ENCODE results near the gene MYO5C. TPM values are rescaled to one million over a fixed set of nuclear protein-coding genes. Genes with fewer than 3 reads are reported as not detected.

Gene MYO5C
- total and polyA plus RNA-seq, 2 donors from 2014 or later, result 4.6 to 41.6 TPM

DNA sequence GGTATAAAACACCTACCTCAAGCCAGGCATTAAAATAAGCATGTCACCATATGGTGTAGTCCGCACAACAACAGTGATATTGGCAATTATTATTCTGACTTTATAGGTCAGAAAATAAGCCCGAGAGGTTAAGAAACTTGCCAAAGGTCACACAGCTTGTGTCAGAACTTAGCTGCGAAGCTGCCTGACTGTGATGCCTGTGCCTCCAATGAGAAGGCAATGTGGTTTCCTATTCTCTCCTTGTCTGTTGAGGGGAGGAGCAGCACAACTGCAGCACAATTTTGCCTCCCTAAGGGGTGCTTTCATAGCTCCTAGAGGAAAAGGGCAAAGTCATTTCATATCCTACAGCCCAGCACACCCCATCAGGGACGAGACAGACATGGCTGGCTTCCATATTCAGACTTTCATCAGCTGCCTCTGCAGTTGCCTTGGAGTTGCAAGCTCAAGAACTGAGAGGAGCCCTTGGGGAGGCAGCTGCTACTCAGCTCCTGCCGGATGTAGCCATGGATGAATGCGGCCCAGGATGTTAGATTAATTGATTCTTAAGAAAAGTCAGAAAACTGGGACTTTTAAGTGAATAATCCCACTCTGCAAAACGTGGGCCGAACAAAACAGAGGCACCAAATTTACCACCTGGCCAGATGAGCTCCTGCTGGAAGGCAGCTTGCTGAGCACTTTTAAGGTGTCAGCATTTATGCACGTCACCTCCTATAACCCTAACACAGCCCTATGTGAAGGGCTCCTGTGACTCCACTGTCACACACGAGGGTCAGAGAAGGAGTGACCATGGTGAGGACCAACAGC, 38.5 kb downstream of the MYO5C start:
- TF ChIP-seq, protein P1, sequence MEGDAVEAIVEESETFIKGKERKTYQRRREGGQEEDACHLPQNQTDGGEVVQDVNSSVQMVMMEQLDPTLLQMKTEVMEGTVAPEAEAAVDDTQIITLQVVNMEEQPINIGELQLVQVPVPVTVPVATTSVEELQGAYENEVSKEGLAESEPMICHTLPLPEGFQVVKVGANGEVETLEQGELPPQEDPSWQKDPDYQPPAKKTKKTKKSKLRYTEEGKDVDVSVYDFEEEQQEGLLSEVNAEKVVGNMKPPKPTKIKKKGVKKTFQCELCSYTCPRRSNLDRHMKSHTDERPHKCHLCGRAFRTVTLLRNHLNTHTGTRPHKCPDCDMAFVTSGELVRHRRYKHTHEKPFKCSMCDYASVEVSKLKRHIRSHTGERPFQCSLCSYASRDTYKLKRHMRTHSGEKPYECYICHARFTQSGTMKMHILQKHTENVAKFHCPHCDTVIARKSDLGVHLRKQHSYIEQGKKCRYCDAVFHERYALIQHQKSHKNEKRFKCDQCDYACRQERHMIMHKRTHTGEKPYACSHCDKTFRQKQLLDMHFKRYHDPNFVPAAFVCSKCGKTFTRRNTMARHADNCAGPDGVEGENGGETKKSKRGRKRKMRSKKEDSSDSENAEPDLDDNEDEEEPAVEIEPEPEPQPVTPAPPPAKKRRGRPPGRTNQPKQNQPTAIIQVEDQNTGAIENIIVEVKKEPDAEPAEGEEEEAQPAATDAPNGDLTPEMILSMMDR (IDR thresholded peaks at IDR 0.05; ENCODE audit: borderline replicate concordance, extremely low read depth, insufficient read depth), result no peak
- H3K36me3 ChIP-seq (ENCODE audit: control insufficient read depth in 2 of 3, insufficient read depth in 3 of 3, low read length in 3 of 3), result no peaks in the 10 kb centered on the region
- peaks cover 0 to 8% (median 0%) of the 10 kb centered on the region in 3 donors for H3K4me1 ChIP-seq (ENCODE audit: control insufficient read depth in 2 of 3, insufficient read depth in 2 of 3, low read depth in 1 of 3, low read length in 3 of 3)
- H3K27me3 ChIP-seq (ENCODE audit: control insufficient read depth, insufficient read depth, low read length), result no peaks in the 10 kb centered on the region
- H3K9me3 ChIP-seq (ENCODE audit: control insufficient read depth in 2 of 3, insufficient read depth in 1 of 3, low read length in 3 of 3), result no peaks in the 10 kb centered on the region
- H3K9ac ChIP-seq (ENCODE audit: low read length in 3 of 3), result no peak overlapping the region
- peak overlapping the region; percentile 36 to 42 for H3K27ac ChIP-seq (ENCODE audit: low read depth in 2 of 2, low read length in 2 of 2)
- intact Hi-C loops (cut with DNase I), result no loop called here
- H3K4me3 ChIP-seq (ENCODE audit: low read length in 3 of 3), result no peak overlapping the region
- DNase-seq, result peak in 2 of 5 donors; percentile 22 to 33
- FAIRE-seq, result no peak

- no peaks in the 10 kb centered on the region for H3K27me3 ChIP-seq (ENCODE audit: control insufficient read depth, insufficient read depth, low read length)
- TF ChIP-seq, protein P1 (IDR thresholded peaks at IDR 0.05; ENCODE audit: borderline replicate concordance, extremely low read depth, insufficient read depth), result peak; percentile 80
- FAIRE-seq (no peak), DNase-seq (peak in 4 of 5 donors; percentile 84 to 89 (median 86))
- H3K4me1 ChIP-seq (ENCODE audit: control insufficient read depth in 2 of 3, insufficient read depth in 2 of 3, low read depth in 1 of 3, low read length in 3 of 3), result peaks cover 0 to 4% (median 0%) of the 10 kb centered on the region in 3 donors
- H3K9me3 ChIP-seq (ENCODE audit: control insufficient read depth in 2 of 3, insufficient read depth in 1 of 3, low read length in 3 of 3), result no peaks in the 10 kb centered on the region
- no peak overlapping the region for H3K4me3 ChIP-seq (ENCODE audit: low read length in 3 of 3)
- no peaks in the 10 kb centered on the region for H3K36me3 ChIP-seq (ENCODE audit: control insufficient read depth in 2 of 3, insufficient read depth in 3 of 3, low read length in 3 of 3)
- no peak overlapping the region for H3K9ac ChIP-seq (ENCODE audit: low read length in 3 of 3)
- intact Hi-C loops (cut with DNase I), result no loop called here
- peak overlapping the region in 1 of 2 donors; percentile 20 for H3K27ac ChIP-seq (ENCODE audit: low read depth in 2 of 2, low read length in 2 of 2)
Measured at GRCh38 chr15:52256366-52256765, 39.2 kb downstream of the MYO5C start.

DNA sequence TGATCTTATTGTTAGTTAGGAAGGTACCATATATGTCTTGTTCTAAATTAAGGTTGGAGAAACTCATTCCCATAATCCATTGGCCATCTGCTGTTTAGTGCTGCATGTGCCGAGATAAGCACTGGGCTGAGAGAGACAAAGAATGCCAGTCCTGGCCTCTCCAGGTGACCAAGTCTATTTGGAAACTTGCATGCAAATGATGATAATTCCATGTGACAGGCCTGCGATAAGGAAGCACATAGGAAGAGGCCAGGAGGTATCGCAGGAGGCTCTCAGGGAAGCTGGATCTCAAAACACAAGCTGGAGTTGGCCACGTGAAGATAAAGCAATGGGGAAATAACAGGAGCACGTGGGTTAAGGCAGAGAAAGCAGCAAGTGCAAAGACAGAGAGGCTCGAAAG, 39.7 kb downstream of the MYO5C start:
- H3K4me3 ChIP-seq (ENCODE audit: low read length in 3 of 3), result no peak overlapping the region
- intact Hi-C loops (cut with DNase I), result no loop called here
- DNase-seq (no peak), FAIRE-seq (no peak)
- no peaks in the 10 kb centered on the region for H3K27me3 ChIP-seq (ENCODE audit: control insufficient read depth, insufficient read depth, low read length)
- TF ChIP-seq, protein P1 (IDR thresholded peaks at IDR 0.05; ENCODE audit: borderline replicate concordance, extremely low read depth, insufficient read depth), result no peak
- peaks cover 0 to 3% (median 0%) of the 10 kb centered on the region in 3 donors for H3K4me1 ChIP-seq (ENCODE audit: control insufficient read depth in 2 of 3, insufficient read depth in 2 of 3, low read depth in 1 of 3, low read length in 3 of 3)
- no peak overlapping the region for H3K27ac ChIP-seq (ENCODE audit: low read depth in 2 of 2, low read length in 2 of 2)
- H3K9ac ChIP-seq (ENCODE audit: low read length in 3 of 3), result no peak overlapping the region
- H3K9me3 ChIP-seq (ENCODE audit: control insufficient read depth in 2 of 3, insufficient read depth in 1 of 3, low read length in 3 of 3), result no peaks in the 10 kb centered on the region
- H3K36me3 ChIP-seq (ENCODE audit: control insufficient read depth in 2 of 3, insufficient read depth in 3 of 3, low read length in 3 of 3), result no peaks in the 10 kb centered on the region
